HL-60 (cell line): Measurements from ENCODE around the gene SASH1.

Experiments used
- DNase-seq, 2 experiments: peaks; one replicate each; pipeline ENCODE4 v3.0.0-alpha.2; 2010 to 2020; ENCODE audit warnings: low read depth in 1 of 2, low spot score in 1 of 2
- H3K27ac ChIP-seq: fragments of 250-450 bp; sonication (Bioruptor Pico); replicated peaks from 2 replicates; pipeline ENCODE4 v1.5.1; 2020; ENCODE audit warnings: mild to moderate bottlenecking, moderate library complexity
- H3K27me3 ChIP-seq: fragments of 250-450 bp; sonication (Bioruptor Pico); 2 replicates; pipeline ENCODE4 v1.5.1; 2021; ENCODE audit warnings: mild to moderate bottlenecking, moderate library complexity; ENCODE audit not compliant: insufficient read depth, poor library complexity, severe bottlenecking
- H3K4me3 ChIP-seq: replicated peaks from 2 replicates; pipeline ENCODE4 v1.5.1; 2011; ENCODE audit warnings: mild to moderate bottlenecking, control low read depth, low read length; ENCODE audit not compliant: insufficient read depth
- CTCF ChIP-seq: IDR thresholded peaks from one replicate; pipeline ENCODE4 v1.5.1; 2011; ENCODE audit warnings: low read length, control low read depth, inconsistent platforms; ENCODE audit not compliant: insufficient read depth
- GABPA ChIP-seq: IDR thresholded peaks from 2 replicates; pipeline ENCODE4 v1.6.1; 2012; ENCODE audit warnings: low read depth
- POLR2AphosphoS5 ChIP-seq: IDR thresholded peaks from 2 replicates; pipeline ENCODE4 v1.6.1; 2012; ENCODE audit warnings: low read depth
- REST ChIP-seq: IDR thresholded peaks from 2 replicates; pipeline ENCODE4 v1.6.1; 2012; ENCODE audit warnings: low read depth; ENCODE audit not compliant: insufficient replicate concordance
- SPI1 ChIP-seq: IDR thresholded peaks from 2 replicates; pipeline ENCODE4 v1.6.1; 2012; ENCODE audit warnings: low read depth, mild to moderate bottlenecking, borderline replicate concordance

SASH1 gene

GRCh38 chr6:148398244-148398643 lies 55.6 kb downstream of the SASH1 start:
- H3K27me3 ChIP-seq: no peaks in the 10 kb centered on the region
- no peak for TF ChIP-seq REST
- no peak overlapping the region for H3K4me3 ChIP-seq
- no peak for DNase-seq
- no peak overlapping the region for H3K27ac ChIP-seq

- no peak overlapping the region for H3K4me3 ChIP-seq
- no peak overlapping the region for H3K27ac ChIP-seq
- H3K27me3 ChIP-seq: no peaks in the 10 kb centered on the region
- TF ChIP-seq GABPA (no peak), REST (no peak), SPI1 (no peak), CTCF (no peak), POLR2AphosphoS5 (no peak)
- DNase-seq: no peak
Measured at GRCh38 chr6:148398678-148399077, 56.0 kb downstream of the SASH1 start.

GRCh38 chr6:148401571-148401970 lies 58.9 kb downstream of the SASH1 start:
- no peak for TF ChIP-seq CTCF
- TF ChIP-seq SPI1: no peak
- no peak for TF ChIP-seq POLR2AphosphoS5
- TF ChIP-seq GABPA: no peak
- TF ChIP-seq REST: no peak
- H3K27me3 ChIP-seq: no peaks in the 10 kb centered on the region
- no peak overlapping the region for H3K27ac ChIP-seq
- DNase-seq: no peak
- H3K4me3 ChIP-seq: no peak overlapping the region

GRCh38 chr6:148404456-148405054 lies 61.9 kb downstream of the SASH1 start:
- no peak for TF ChIP-seq POLR2AphosphoS5
- no peak for TF ChIP-seq SPI1
- TF ChIP-seq CTCF: no peak
- TF ChIP-seq REST: no peak
- TF ChIP-seq GABPA: no peak
- DNase-seq: no peak
- no peaks in the 10 kb centered on the region for H3K27me3 ChIP-seq
- no peak overlapping the region for H3K27ac ChIP-seq
- no peak overlapping the region for H3K4me3 ChIP-seq
